Measurements from ENCODE around the gene VEPH1.

The VEPH1 gene

GRCh38 chr3:157522648-157523047 is 19.4 kb upstream of the VEPH1 start:
- DNase-seq: no peak

- no peak for DNase-seq
These were observed 17.4 kb upstream of the VEPH1 start for GRCh38 chr3:157520485-157521150.

- DNase-seq: no peak
These were observed 15.7 kb upstream of the VEPH1 start for GRCh38 chr3:157518881-157519280.

DNA sequence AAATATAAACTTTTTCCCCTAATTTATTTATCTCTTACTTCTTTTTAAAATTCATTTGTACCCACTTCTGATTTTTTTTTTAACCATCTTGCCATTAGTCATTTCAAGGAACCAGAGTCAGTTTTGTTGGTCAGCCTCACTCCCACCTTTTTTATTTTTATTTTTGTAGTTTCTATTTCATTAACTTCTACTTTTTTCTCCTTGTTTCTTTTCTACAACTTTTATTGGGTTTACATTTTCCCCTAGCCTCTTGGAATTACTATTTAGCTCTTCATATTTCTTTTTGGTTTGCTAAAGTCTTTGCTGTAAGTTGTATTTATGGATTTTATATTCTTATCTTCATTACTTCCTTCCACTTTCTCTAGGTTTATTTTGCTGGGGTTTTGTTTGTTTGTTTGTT is 13.7 kb upstream of the VEPH1 start:
- DNase-seq: no peak

DNA sequence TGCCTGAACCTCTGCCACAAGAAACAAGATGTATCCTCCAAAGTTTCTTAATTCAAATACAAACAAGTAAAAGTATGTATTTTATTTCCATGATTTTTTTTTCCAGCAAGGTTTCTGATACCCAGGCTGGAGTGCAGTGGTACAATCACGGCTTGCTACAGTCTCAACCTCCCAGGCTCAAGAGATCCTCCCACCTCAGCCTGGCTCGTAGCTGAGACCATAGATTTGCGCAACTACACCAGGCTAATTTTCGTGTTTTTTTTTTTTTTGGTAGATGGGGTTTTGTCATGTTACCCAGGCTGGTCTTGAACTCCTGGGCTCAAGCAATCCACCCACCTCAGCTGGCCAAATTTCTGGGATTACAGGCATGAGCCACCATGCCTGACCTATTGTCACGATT is 12.2 kb upstream of the VEPH1 start:
- no peak for DNase-seq

- DNase-seq: no peak
These were observed 11.2 kb upstream of the VEPH1 start for GRCh38 chr3:157514371-157514895.

- DNase-seq: no peak
These were observed 10.4 kb upstream of the VEPH1 start for GRCh38 chr3:157513585-157513984.

GRCh38 chr3:157512534-157512933 is 9.3 kb upstream of the VEPH1 start:
- no peak for DNase-seq

GRCh38 chr3:157508461-157508860 is 5.2 kb upstream of the VEPH1 start:
- DNase-seq: no peak

GRCh38 chr3:157501863-157502262 is 1.4 kb downstream of the VEPH1 start:
- DNase-seq: no peak

DNA sequence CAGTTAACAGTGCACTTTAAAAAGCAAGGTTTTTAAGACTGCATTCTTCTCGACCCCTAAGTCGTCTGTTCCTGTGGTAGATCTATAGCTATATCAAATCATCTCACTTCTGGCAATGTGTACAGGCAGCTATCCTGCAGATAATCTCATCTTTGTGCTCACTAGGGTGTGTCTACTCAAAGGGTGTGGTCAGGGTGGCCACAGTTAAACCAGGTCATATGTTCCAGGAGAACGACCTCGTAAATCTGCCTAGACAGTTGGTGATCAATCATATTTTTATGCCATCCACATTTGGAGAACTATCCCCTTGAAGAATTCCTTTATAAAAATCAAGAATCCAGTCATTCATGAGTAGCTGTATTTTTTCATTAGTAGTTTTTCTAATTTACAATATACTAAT is 3.0 kb downstream of the VEPH1 start:
- DNase-seq: no peak

- DNase-seq: no peak
These were observed 3.8 kb downstream of the VEPH1 start for GRCh38 chr3:157499342-157499963.

GRCh38 chr3:157498371-157498770 is 4.8 kb downstream of the VEPH1 start:
- no peak for DNase-seq

DNA sequence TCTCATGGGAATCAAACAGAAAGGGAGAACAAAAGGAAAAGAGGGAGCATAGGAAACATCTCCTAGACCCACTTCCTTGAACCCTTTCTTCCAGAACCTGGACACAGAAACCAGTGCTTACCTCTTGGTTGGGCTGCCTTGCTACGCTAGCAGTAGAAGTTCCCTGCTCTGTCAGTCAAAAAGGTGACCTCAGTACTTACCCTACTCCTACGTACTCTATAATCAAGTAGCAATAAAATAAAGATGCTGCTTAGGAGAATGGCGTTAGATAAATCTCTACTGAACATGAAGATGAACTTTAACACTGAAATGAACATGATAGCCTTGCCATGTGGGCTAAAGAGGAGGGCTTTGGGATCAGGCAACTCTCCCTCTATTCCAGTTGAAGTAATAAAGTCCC is 7.4 kb downstream of the VEPH1 start:
- DNase-seq: no peak

GRCh38 chr3:157494581-157495281 is 8.5 kb downstream of the VEPH1 start:
- no peak for DNase-seq

GRCh38 chr3:157493627-157494550 is 9.3 kb downstream of the VEPH1 start:
- DNase-seq: no peak

DNA sequence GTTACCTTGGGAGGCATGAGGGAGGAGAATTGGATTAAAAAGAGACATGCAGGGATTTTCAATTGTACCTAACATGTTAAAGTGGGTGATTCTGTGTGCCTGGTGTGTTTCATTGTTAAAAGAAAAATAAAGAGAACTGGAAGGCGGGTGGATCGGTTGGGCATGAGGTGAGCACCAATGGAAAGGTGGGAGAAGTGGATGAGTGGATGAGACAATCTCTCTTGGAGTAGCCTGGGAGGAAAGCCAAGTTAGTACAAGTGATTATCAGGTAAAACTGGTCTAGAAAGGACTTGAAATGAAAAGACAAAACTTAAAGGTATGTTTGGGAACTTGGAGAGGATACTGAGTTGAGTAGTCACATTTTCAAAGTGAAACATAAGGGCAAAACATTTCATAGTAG is 12.1 kb downstream of the VEPH1 start:
- DNase-seq: no peak

GRCh38 chr3:157488144-157488543 is 15.1 kb downstream of the VEPH1 start:
- no peak for DNase-seq

DNA sequence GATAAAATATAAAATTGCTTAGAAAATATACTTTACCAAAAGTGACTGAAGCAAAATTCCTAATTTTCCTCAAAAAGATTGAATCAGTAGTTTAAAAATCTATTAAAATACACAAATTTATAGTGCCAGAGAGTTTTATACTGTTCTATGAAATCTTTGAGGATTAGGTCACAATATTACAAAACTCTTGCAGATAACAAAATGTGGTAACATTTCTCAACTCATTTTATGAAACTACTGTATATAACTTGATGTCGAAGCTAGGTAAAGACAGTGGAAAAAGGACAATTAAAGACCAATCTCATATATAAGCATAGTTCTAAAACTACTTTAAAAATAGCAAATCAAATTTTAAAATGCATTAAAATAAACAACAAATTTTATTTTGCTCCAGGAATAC is 15.9 kb downstream of the VEPH1 start:
- DNase-seq: no peak

DNA sequence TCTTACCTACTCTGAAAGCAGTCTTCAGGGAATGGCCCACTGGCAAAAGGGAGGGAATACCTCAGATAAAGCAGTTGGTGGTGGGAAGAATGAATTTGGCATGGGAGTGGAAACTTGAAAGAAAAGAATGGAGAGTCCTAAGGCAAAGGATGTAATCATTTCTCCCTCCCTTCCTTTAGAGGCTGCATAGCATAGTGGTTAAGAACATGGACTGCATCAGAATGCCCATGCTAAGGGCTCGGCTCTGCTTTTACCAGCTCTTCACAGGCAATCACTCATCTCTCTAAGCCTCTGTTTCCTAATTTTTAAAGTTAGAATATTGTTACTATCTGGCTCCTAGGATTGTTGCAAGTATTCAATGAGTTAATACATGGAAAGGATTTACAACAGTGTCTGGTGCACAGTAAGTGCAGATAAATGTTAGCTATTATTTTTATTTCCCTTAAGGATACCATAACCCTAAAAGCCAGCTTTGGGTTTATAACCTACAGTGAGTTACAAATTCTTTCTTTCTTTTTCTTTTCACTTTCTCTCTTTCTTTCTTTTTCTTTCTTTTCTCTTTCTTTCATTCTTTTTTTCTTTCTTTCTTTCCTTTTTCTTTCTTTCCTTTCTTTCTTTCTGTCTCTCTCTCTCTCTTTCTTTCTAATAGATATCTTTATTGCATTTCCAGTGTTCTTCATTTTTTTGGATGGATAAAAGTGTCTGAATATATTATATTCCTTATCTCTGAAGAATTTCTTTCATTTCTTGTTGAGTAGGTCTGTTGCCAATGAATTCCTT is 23.6 kb downstream of the VEPH1 start:
- DNase-seq: no peak

DNA sequence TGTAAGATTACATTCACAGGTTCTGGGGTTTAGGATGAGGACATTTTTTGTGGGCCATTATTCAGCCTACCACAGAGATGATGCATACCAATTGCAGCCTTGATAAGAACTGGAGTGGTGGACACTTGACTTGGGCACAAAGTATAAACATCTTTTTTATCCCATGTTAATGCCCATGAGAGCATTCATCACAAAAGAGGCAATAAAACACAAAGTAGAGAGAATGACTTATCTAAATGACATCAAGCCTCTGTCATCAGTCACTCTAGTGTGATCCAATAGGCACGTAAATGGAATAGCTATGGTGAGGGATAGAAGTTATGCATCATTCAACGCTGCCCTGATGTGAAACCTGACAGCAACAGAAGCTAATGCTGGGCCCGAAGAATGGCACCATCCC is 25.8 kb downstream of the VEPH1 start:
- DNase-seq: no peak

GRCh38 chr3:157475921-157476414 is 27.2 kb downstream of the VEPH1 start:
- DNase-seq: no peak

Measured in CD4-positive, alpha-beta T cell treated with Interleukin-17A for 4 hours (primary cell).